ENCODE results near the gene MYH9.

The MYH9 gene

GRCh38 chr22:36298601-36299000 lies 89.2 kb downstream of the MYH9 start:
- no peak for FAIRE-seq
- TF ChIP-seq CTCF (IDR thresholded peaks at IDR 0.05; ENCODE audit: insufficient read depth, missing control alignments) = no peak
- DNase-seq (ENCODE audit: insufficient read length, low spot score) = no peak

- TF ChIP-seq CTCF (IDR thresholded peaks at IDR 0.05; ENCODE audit: insufficient read depth, missing control alignments) = no peak
- DNase-seq (ENCODE audit: insufficient read length, low spot score) (no peak), FAIRE-seq (no peak)
Observed at GRCh38 chr22:36298118-36298517, 89.6 kb downstream of the MYH9 start.

GRCh38 chr22:36297568-36297967 lies 90.2 kb downstream of the MYH9 start:
- no peak for TF ChIP-seq CTCF (IDR thresholded peaks at IDR 0.05; ENCODE audit: insufficient read depth, missing control alignments)
- DNase-seq (ENCODE audit: insufficient read length, low spot score) = no peak
- FAIRE-seq = no peak

- DNase-seq (ENCODE audit: insufficient read length, low spot score) (no peak), FAIRE-seq (no peak)
Observed at GRCh38 chr22:36296690-36297089, 91.1 kb downstream of the MYH9 start.

GRCh38 chr22:36295247-36295646 lies 92.5 kb downstream of the MYH9 start:
- no peak for TF ChIP-seq CTCF (IDR thresholded peaks at IDR 0.05; ENCODE audit: insufficient read depth, missing control alignments)
- no peak for FAIRE-seq

More at GRCh38 chr22:36296690-36297089, 91.1 kb downstream of the MYH9 start:
- TF ChIP-seq CTCF (IDR thresholded peaks at IDR 0.05; ENCODE audit: insufficient read depth, missing control alignments) = no peak

GRCh38 chr22:36294801-36295200 lies 93.0 kb downstream of the MYH9 start:
- no peak for DNase-seq (ENCODE audit: insufficient read length, low spot score)
- FAIRE-seq = no peak
- no peak for TF ChIP-seq CTCF (IDR thresholded peaks at IDR 0.05; ENCODE audit: insufficient read depth, missing control alignments)

More at GRCh38 chr22:36295247-36295646, 92.5 kb downstream of the MYH9 start:
- no peak for DNase-seq (ENCODE audit: insufficient read length, low spot score)

- DNase-seq (ENCODE audit: insufficient read length, low spot score) = no peak
- TF ChIP-seq CTCF (IDR thresholded peaks at IDR 0.05; ENCODE audit: insufficient read depth, missing control alignments) = no peak
- FAIRE-seq = no peak
Observed at GRCh38 chr22:36294293-36294620, 93.5 kb downstream of the MYH9 start.
